ENCODE data around the gene RIPPLY3. TPM values are rescaled to one million over a fixed set of nuclear protein-coding genes. Genes with fewer than 3 reads are reported as not detected.

Gene RIPPLY3, protein sequence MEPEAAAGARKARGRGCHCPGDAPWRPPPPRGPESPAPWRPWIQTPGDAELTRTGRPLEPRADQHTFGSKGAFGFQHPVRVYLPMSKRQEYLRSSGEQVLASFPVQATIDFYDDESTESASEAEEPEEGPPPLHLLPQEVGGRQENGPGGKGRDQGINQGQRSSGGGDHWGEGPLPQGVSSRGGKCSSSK
- under 1 TPM; 0.26 to 0.27 TPM for total RNA-seq

DNA sequence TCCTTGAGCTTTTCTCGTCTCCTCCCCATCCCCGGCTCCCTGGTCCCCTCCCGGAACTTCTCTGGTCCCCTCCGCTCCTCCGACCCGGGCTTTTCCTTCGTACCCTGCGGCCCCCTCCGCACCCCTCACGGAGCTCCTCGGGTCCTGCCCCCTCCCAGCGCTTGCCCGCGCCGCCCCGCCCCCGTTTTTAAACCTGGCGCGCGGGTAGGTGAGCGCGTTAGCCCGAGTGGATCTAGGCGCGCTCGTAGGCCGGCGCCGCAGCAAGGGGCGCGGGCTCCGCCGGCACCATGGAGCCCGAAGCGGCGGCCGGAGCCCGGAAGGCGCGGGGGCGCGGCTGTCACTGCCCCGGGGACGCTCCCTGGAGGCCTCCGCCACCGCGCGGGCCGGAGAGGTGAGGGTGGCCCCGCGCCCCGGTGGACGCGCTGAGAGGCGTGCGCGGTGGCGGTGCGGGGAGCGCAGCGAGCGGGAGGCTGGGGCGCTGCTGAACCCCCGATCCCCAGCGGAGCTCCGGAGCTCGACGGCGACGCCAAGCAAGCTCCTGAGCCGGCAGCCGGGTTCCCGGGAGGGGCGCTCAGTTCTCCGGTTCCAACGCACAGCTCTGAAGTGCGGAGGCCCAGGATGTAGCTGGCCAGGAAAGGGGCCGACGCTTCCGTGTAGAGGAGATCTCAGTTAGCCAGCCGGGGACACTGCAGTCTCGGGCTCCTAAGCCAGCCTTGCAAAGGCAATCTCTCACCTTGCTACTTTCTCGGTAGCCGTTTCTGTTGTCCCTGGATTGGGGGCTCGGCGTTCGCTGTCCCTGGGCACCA, at the start of gene RIPPLY3:
Gene RIPPLY3 (plus strand): TSS at position 217 of the 806 bp plus-strand sequence. CDS start 71 bp downstream, at position 288.
- Mint-ChIP-seq H3K27ac (no peak within 1 kb of the TSS), H3K36me3 (no peaks in the 10 kb centered on the region), H3K9me3 (no peaks in the 10 kb centered on the region), H3K4me1 (ENCODE audit: low read depth) (peaks cover 18% of the 10 kb centered on the region), H3K4me3 (peak within 1 kb of the TSS; percentile 67), H3K27me3 (peaks cover 27% of the 10 kb centered on the region)
- ChIA-PET POLR2A (no interaction called here), CTCF (interaction anchor here (1.1 to 2.0 kb wide), 6 partner anchors 16 to 376 kb away, joined by 3 to 7 read pairs (median 4); partner anchors contain the start of gene HLCS)
- peak; percentile 22 for DNase-seq
- intact Hi-C loops (cut with micrococcal nuclease) = loop anchor here (5.0 kb wide), 1 partner anchor 39 kb away; the partner anchor contains the start of gene HLCS

DNA sequence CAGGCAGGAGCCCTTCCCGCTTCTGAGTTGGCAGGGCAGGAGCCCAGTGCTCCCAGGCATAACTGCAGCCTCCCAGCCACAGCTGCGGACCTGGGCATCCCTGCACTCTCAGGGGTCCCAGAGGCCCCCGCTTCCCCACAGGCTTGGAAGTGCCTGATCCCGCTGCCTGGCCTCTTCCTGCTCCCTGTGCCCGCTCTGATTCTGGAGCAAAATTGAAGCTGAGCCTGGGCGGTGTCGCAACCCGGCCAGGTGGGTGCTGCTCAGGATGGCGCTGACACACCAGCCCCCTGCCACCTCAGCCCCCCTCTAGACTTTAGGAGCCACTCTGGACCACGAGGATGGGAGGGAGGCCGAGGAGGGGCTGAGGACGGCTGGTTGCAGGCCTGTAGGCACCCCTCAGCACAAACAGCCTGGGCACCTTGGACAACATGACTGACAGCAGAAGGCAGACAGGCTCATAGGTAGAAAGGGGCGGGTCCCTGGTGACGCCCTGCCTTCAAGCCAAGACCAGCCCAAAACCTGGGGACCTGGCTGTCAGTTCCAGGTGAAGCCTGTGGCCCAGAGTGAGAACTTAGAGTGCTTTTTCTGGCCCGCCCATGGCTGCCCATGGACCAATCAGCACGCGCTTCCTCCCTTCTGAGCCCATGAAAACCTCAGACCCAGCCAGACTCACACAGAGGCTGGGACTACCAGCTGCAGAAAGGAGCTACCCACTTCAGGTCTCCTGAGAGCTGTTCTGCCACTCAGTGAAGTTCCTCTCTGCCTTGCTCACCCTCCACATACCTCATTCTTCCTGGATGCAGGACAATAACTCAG, 47.3 kb upstream of the RIPPLY3 start:
- no peaks in the 10 kb centered on the region for H3K27me3 Mint-ChIP-seq
- no peak overlapping the region for H3K27ac Mint-ChIP-seq
- H3K4me1 Mint-ChIP-seq (ENCODE audit: low read depth) = no peaks in the 10 kb centered on the region
- POLR2A ChIA-PET = no interaction called here
- H3K9me3 Mint-ChIP-seq = no peaks in the 10 kb centered on the region
- DNase-seq = no peak
- no peak overlapping the region for H3K4me3 Mint-ChIP-seq
- CTCF ChIA-PET = no interaction called here
- intact Hi-C loops (cut with micrococcal nuclease) = no loop called here
- peaks cover 21% of the 10 kb centered on the region for H3K36me3 Mint-ChIP-seq

DNA sequence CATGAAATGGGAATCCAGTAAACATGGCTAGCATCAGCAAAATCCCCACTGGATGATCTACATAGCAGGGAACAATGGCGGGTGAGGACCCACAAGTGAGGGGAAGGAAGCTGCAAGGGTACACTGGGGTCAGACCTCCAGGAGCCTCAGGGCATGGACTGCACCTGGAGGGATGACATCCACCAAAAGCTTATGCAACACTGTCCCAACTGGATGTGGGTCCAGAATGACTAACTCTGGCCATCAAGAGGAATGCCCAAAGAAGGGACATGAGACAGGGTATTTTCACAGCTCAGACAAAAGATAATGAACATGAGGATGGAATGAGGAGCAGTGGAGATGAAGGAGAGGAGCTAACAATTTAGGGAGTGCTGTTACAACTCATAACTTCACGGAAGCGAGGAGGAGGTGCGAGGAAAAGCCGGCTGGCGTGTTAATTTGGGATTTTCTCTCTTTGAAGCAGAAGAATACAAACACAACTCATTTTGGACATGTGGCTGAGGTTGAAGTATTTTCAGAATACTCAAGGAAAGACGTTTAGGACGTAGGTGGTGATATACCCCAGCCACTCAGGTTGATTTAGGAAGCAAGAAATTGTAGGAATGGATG, 45.7 kb upstream of the RIPPLY3 start:
- POLR2A ChIA-PET = interaction anchor here (0.5 kb wide), 1 partner anchor 214 kb away, joined by 6 read pairs; no protein-coding TSS in a partner anchor

DNA sequence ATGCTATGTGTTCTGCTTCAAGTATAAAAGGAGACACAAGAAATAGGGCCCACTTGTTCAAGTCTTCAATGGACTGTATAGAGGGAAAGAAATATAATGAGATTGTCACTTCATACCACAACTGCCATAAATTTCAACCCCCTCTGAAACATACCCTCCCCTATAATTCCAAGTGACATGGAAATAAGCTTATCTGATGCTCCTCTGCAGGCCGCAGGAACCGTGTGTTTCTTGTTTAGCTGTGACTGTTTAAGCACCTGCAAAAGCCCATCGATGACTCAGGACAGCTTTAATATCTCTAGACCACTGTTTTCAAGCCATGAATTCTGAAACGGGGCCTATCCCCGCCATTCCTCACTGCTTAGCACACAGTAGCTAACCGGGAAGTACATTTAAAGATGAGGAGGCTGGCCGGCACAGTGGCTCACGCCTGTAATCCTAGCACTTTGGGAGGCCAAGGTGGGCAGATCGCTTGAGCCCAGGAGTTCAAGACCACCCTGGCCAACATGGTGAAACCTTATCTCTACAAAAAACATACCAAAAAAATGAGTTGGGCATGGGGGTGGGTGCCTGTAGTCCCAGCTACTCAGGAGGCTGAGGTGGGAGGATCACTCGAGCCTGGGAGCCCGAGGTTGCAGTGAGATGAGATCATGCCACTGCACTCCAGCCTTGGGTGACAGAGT, 44.3 kb upstream of the RIPPLY3 start:
- intact Hi-C loops (cut with micrococcal nuclease) = no loop called here
- DNase-seq = no peak
- CTCF ChIA-PET = interaction anchor here (0.8 to 1.4 kb wide), 2 partner anchors 28 to 331 kb away, joined by 3 read pairs; no protein-coding TSS in a partner anchor
- peaks cover 16% of the 10 kb centered on the region for H3K36me3 Mint-ChIP-seq
- no peak overlapping the region for H3K4me3 Mint-ChIP-seq
- H3K27ac Mint-ChIP-seq = no peak overlapping the region
- H3K4me1 Mint-ChIP-seq (ENCODE audit: low read depth) = peaks cover 12% of the 10 kb centered on the region
- POLR2A ChIA-PET = no interaction called here
- no peaks in the 10 kb centered on the region for H3K9me3 Mint-ChIP-seq
- H3K27me3 Mint-ChIP-seq = no peaks in the 10 kb centered on the region

More for the DNA sequence above, 45.7 kb upstream of the RIPPLY3 start:
- CTCF ChIA-PET = no interaction called here
- no peaks in the 10 kb centered on the region for H3K9me3 Mint-ChIP-seq
- H3K4me3 Mint-ChIP-seq = no peak overlapping the region
- no peak for DNase-seq
- H3K27ac Mint-ChIP-seq = no peak overlapping the region
- H3K4me1 Mint-ChIP-seq (ENCODE audit: low read depth) = peaks cover 12% of the 10 kb centered on the region
- H3K27me3 Mint-ChIP-seq = no peaks in the 10 kb centered on the region
- intact Hi-C loops (cut with micrococcal nuclease) = no loop called here
- peaks cover 23% of the 10 kb centered on the region for H3K36me3 Mint-ChIP-seq

DNA sequence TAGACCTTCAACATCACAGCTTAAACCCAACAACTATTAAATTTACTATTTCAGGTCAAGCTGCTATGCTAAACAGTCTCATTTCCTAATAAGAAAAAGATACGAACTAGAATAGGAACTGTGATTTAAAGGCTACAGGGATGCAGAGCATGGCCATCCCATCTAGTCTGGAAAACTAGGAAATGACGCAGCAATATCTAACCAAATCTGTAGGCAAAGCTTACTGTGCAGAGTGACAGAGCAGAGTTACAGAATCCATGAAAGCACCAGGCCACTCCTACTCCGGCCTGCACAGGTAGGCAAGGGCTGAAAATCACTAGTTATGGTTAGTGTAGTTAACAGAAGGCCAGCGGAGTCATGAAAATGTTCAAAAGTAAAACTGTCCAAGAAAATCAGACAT, 42.1 kb upstream of the RIPPLY3 start:
- ChIA-PET CTCF (interaction anchor here (0.6 to 4.2 kb wide), 4 partner anchors 25 to 334 kb away, joined by 3 to 51 read pairs (median 6); partner anchors contain the start of gene RIPPLY3), POLR2A (interaction anchor here (1.1 kb wide), 1 partner anchor 12 kb away, joined by 3 read pairs; no protein-coding TSS in a partner anchor)
- Mint-ChIP-seq H3K4me3 (peak overlapping the region; percentile 25), H3K4me1 (ENCODE audit: low read depth) (peaks cover 12% of the 10 kb centered on the region), H3K9me3 (no peaks in the 10 kb centered on the region), H3K27me3 (no peaks in the 10 kb centered on the region), H3K27ac (no peak overlapping the region), H3K36me3 (peaks cover 13% of the 10 kb centered on the region)
- intact Hi-C loops (cut with micrococcal nuclease) = no loop called here
- no peak for DNase-seq

DNA sequence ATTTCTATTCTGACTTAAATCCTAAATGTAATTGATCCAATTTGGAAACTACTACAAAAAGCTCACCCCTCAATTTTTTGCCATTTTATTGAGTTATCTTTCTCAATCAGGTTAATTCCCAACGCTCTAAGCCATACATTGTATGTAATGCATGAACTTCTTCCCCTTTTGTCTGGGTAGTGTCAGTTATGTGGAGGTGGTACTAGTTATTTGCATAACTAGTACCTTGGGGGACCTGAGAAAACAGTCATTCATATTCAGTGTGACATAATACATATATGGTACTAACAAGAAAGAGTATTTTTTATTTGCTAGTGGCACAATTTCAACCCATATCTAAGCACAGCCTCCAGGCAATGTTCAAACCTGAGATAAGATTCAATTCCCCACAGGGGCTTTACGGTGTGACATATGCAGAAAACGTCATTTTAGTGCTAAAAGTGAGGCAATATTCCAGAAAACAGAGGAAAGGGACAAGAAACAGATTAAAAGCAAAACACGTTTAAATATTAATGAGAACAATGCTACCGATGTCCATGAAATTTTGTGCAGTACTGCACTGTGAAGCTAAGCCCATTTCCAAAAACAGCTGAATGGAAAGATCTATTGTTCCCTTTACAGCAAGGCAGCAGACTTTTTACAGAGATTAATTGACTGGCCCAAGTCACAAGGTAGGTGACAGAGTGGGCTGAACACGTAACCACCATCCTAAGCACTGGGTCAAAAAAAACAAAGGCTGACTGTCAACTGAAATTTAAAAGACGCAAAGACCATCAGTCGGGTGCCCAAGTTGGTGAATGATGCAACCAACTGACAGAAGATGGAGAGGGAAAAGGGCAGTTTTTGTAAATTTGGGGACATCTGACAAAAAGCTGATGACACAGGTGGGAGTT, 41.4 kb upstream of the RIPPLY3 start:
- H3K27me3 Mint-ChIP-seq = no peaks in the 10 kb centered on the region
- H3K36me3 Mint-ChIP-seq = peaks cover 10% of the 10 kb centered on the region
- ChIA-PET POLR2A (interaction anchor here (0.6 to 2.0 kb wide), 7 partner anchors 10 to 589 kb away, joined by 3 to 8 read pairs (median 3); no protein-coding TSS in a partner anchor), CTCF (interaction anchor here (0.6 to 4.2 kb wide), 16 partner anchors 10 to 599 kb away, joined by 3 to 51 read pairs (median 4); partner anchors contain the start of gene RIPPLY3)
- peak overlapping the region; percentile 84 for H3K4me3 Mint-ChIP-seq
- intact Hi-C loops (cut with micrococcal nuclease) = loop anchor here (5.0 kb wide), 1 partner anchor 42 kb away; the partner anchor contains the start of gene RIPPLY3
- peaks cover 12% of the 10 kb centered on the region for H3K4me1 Mint-ChIP-seq (ENCODE audit: low read depth)
- H3K9me3 Mint-ChIP-seq = no peaks in the 10 kb centered on the region
- peak overlapping the region; percentile 82 for H3K27ac Mint-ChIP-seq
- no peak for DNase-seq

DNA sequence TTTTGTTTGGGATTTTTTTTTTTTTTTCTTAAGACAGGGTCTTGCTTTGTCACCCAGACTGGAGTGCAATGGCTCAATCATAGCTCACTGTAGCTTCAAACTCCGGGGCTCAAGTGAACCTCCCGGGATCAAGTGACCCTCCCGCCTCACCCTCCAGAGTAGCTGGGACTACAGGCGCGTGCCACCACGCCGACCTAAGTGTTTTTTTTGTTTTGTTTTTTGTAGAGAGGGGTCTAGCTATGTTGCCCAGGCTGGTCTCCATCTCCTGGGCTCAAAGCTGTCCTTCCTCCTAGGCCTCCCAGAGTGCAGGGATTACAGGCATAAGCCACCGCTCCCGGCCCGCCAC, 40.8 kb upstream of the RIPPLY3 start:
- Mint-ChIP-seq H3K27me3 (no peaks in the 10 kb centered on the region), H3K36me3 (peaks cover 7% of the 10 kb centered on the region), H3K27ac (peak overlapping the region; percentile 82), H3K4me3 (peak overlapping the region; percentile 84), H3K9me3 (no peaks in the 10 kb centered on the region), H3K4me1 (ENCODE audit: low read depth) (peaks cover 12% of the 10 kb centered on the region)
- DNase-seq = no peak
- CTCF ChIA-PET = interaction anchor here (0.7 to 4.2 kb wide), 14 partner anchors 10 to 598 kb away, joined by 3 to 51 read pairs (median 4); partner anchors contain the start of gene RIPPLY3
- POLR2A ChIA-PET = interaction anchor here (0.6 to 2.0 kb wide), 7 partner anchors 9 to 588 kb away, joined by 3 to 8 read pairs (median 3); no protein-coding TSS in a partner anchor
- intact Hi-C loops (cut with micrococcal nuclease) = loop anchor here (2.0 to 5.0 kb wide), 3 partner anchors 23 to 107 kb away; partner anchors contain the start of genes PIGP, RIPPLY3 and TTC3

DNA sequence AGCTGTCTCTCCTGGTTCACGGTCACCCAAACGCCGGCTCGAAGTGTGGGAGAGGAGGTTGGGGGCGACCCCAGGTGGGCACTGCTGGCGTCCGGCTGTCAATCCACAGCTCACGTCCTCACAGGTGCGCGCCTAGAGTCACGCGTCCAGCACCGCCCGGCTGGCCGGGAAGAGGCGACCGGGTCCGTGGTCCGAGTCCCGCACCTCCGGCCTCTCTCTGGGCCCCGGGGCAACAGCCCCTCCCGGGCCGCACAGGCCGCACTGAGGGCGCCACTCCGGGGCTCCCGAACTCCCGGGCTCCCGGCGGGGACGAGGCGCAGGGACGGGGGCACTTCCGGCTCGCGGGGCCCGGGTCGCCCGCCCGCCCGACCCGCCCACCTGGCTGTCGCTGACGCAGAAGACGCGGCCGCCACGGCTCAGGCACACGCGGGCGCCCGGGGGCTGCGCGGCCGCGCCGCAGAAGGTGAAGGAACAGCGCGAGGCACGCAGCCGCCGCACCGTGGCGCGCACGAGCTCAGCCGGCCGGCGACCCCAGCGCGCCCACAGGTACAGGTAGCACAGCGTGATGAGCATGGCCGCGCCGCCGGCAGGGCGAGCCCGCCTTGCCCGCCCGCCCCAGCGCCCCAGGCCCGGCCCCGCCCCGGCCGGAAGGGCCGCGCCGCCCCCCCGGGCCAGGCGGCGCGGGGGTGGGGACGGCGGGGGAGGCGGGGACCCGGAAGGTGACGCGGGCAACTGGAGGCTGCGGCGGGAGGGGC, 40.3 kb upstream of the RIPPLY3 start, which contains the start of gene HLCS:
Gene HLCS (minus strand): TSS at position 604 of the 755 bp plus-strand sequence. CDS start 31 bp downstream, at position 573.
- Mint-ChIP-seq H3K27ac (peak within 1 kb of the TSS; percentile 82), H3K27me3 (no peaks in the 10 kb centered on the region), H3K4me3 (peak within 1 kb of the TSS; percentile 84), H3K9me3 (no peaks in the 10 kb centered on the region), H3K4me1 (ENCODE audit: low read depth) (peaks cover 12% of the 10 kb centered on the region), H3K36me3 (peaks cover 3% of the 10 kb centered on the region)
- CTCF ChIA-PET = interaction anchor here (0.7 to 4.2 kb wide), 13 partner anchors 10 to 597 kb away, joined by 3 to 51 read pairs (median 4); partner anchors contain the start of gene RIPPLY3
- intact Hi-C loops (cut with micrococcal nuclease) = loop anchor here (2.0 to 5.0 kb wide), 3 partner anchors 23 to 107 kb away; partner anchors contain the start of genes PIGP, RIPPLY3 and TTC3
- POLR2A ChIA-PET = interaction anchor here (0.7 to 2.0 kb wide), 9 partner anchors 8 to 588 kb away, joined by 3 to 8 read pairs (median 3); partner anchors contain the start of gene VPS26C
- DNase-seq = peak; percentile 82

Measured in activated CD4-positive, alpha-beta memory T cell treated with anti-CD3 and anti-CD28 coated beads for 36 hours (primary cell).